Astrocyte of the spinal cord (primary cell): Measurements from ENCODE around the gene MAPK8.

Experiments
- DNase-seq: peaks from one replicate; pipeline ENCODE4 v3.0.0; 2011; ENCODE audit warnings: low read depth, low spot score
- H3K4me3 ChIP-seq: 2 replicates; pipeline ENCODE4 v1.5.1; 2011; ENCODE audit warnings: low read depth, mild to moderate bottlenecking, low read length, moderate library complexity
- CTCF ChIP-seq: IDR thresholded peaks from 2 replicates; pipeline ENCODE4 v1.5.1; 2012; ENCODE audit warnings: low read depth, mild to moderate bottlenecking, low read length, inconsistent platforms
- in situ Hi-C: cut with HindIII; loops from 2 replicates; pipeline ENCODE4 v1.10.0; 2017; ENCODE audit warnings: low sequenced_read_pairs

Gene MAPK8

GRCh38 chr10:48290286-48290685, 16.2 kb upstream of the MAPK8 start:
- in situ Hi-C loops, result no loop called here
- H3K4me3 ChIP-seq, result no peak overlapping the region
- no peak for DNase-seq
- no peak for TF ChIP-seq CTCF

GRCh38 chr10:48291190-48291589, 15.3 kb upstream of the MAPK8 start:
- DNase-seq, result no peak
- in situ Hi-C loops, result no loop called here
- no peak overlapping the region for H3K4me3 ChIP-seq
- TF ChIP-seq CTCF, result no peak

- in situ Hi-C loops, result no loop called here
- no peak for TF ChIP-seq CTCF
- H3K4me3 ChIP-seq, result no peak overlapping the region
- DNase-seq, result no peak
Measured at GRCh38 chr10:48292616-48293015, 13.9 kb upstream of the MAPK8 start.

- no peak for TF ChIP-seq CTCF
- no peak overlapping the region for H3K4me3 ChIP-seq
- in situ Hi-C loops, result no loop called here
- DNase-seq, result no peak
Measured at GRCh38 chr10:48294431-48294830, 12.0 kb upstream of the MAPK8 start.

- DNase-seq, result no peak
- in situ Hi-C loops, result no loop called here
- no peak for TF ChIP-seq CTCF
- no peak overlapping the region for H3K4me3 ChIP-seq
Measured at GRCh38 chr10:48296576-48297098, 9.8 kb upstream of the MAPK8 start.

GRCh38 chr10:48299066-48299465, 7.4 kb upstream of the MAPK8 start:
- in situ Hi-C loops, result no loop called here

More at GRCh38 chr10:48299066-48299465, 7.4 kb upstream of the MAPK8 start:
- H3K4me3 ChIP-seq, result no peak overlapping the region
- TF ChIP-seq CTCF, result no peak
- DNase-seq, result no peak
